Occipital lobe (tissue), 3 donors: Measurements from ENCODE around the gene SIGLEC5. TPM values are rescaled to one million over a fixed set of nuclear protein-coding genes. Genes with fewer than 3 reads are reported as not detected.

Source experiments
- DNase-seq: peaks from one replicate; lab custom pipeline; 2025; lab: John Stamatoyannopoulos, UW
- small RNA-seq: library from RNA; depleted of rRNA; stranded (forward); fragments of <200 nt; gene quantifications from one replicate; pipeline ENCODE3, GENCODE V24; 2014
- total RNA-seq: library from RNA; depleted of rRNA; stranded (reverse); fragments of >200 nt; gene quantifications from one replicate; pipeline ENCODE4 v1.2.3, GENCODE V29; 2014

The SIGLEC5 gene
- total RNA-seq, 1 donor from 2014 or later = not detected

- DNase-seq = no peak
These were observed 42.7 kb downstream of the SIGLEC5 start for GRCh38 chr19:51587264-51588191.

- DNase-seq = no peak
These were observed 43.4 kb downstream of the SIGLEC5 start for GRCh38 chr19:51586799-51587198.

- no peak for DNase-seq
These were observed 44.0 kb downstream of the SIGLEC5 start for GRCh38 chr19:51586103-51586728.

- no peak for DNase-seq
These were observed 53.4 kb downstream of the SIGLEC5 start for GRCh38 chr19:51576850-51577249.

GRCh38 chr19:51573331-51573730, 56.9 kb downstream of the SIGLEC5 start:
- no peak for DNase-seq

GRCh38 chr19:51572908-51573307, 57.3 kb downstream of the SIGLEC5 start:
- DNase-seq = no peak

- DNase-seq = no peak
These were observed 57.8 kb downstream of the SIGLEC5 start for GRCh38 chr19:51572410-51572809.

GRCh38 chr19:51571599-51571998, 58.6 kb downstream of the SIGLEC5 start:
- DNase-seq = no peak

- DNase-seq = peak; percentile 91
These were observed 59.1 kb downstream of the SIGLEC5 start, which contains the start of gene ZNF175 for GRCh38 chr19:51570962-51571575. TSS of gene ZNF175 (plus strand) at chr19:51571283. CDS start at chr19:51573330, 2,047 bp downstream.

GRCh38 chr19:51568456-51568855, 61.7 kb downstream of the SIGLEC5 start:
- DNase-seq = no peak

- DNase-seq = no peak
These were observed 62.6 kb downstream of the SIGLEC5 start for GRCh38 chr19:51567583-51567982.

GRCh38 chr19:51566489-51567100, 63.6 kb downstream of the SIGLEC5 start:
- no peak for DNase-seq

- DNase-seq = no peak
These were observed 64.6 kb downstream of the SIGLEC5 start for GRCh38 chr19:51565583-51565982.

- DNase-seq = no peak
These were observed 65.4 kb downstream of the SIGLEC5 start for GRCh38 chr19:51564791-51565190.

Small RNA genes lying within 50 kb of the gene (small RNA-seq; reads per million reads assigned to genes)
- gene AC018755.2 = not detected

Other genes with a start within 250 kb of the SIGLEC5 start
- not detected for gene LIM2, start 242.4 kb downstream of the SIGLEC5 start, total RNA-seq
- not detected for gene C19orf84, start 239.8 kb downstream of the SIGLEC5 start, total RNA-seq
- 1.6 TPM for gene SIGLEC10, start 212.8 kb downstream of the SIGLEC5 start, total RNA-seq
- 2.0 TPM for gene SIGLEC8, start 171.9 kb downstream of the SIGLEC5 start, total RNA-seq
- gene CEACAM18, start 151.9 kb downstream of the SIGLEC5 start, total RNA-seq = not detected
- gene SIGLEC12, start 128.6 kb downstream of the SIGLEC5 start, total RNA-seq = not detected
- not detected for gene SIGLEC6, start 98.7 kb downstream of the SIGLEC5 start, total RNA-seq
- 8.7 TPM for gene ZNF175, start 59.1 kb downstream of the SIGLEC5 start, total RNA-seq
- gene SIGLEC14, start 16.4 kb upstream of the SIGLEC5 start, total RNA-seq = 0.16 TPM
- 3.9 TPM for gene SPACA6, start 62.9 kb upstream of the SIGLEC5 start, total RNA-seq
- gene HAS1, start 93.6 kb upstream of the SIGLEC5 start, total RNA-seq = 2.3 TPM
- gene FPR1, start 121.5 kb upstream of the SIGLEC5 start, total RNA-seq = 6.7 TPM
- 0.62 TPM for gene FPR2, start 130.8 kb upstream of the SIGLEC5 start, total RNA-seq
- 0.31 TPM for gene FPR3, start 164.8 kb upstream of the SIGLEC5 start, total RNA-seq